Keratinocyte (primary cell): ENCODE data around the gene NTNG1. TPM values are rescaled to one million over a fixed set of nuclear protein-coding genes. Genes with fewer than 3 reads are reported as not detected.

Source experiments
- DNase-seq: peaks from one replicate; pipeline ENCODE4 v3.0.0-alpha.2; 2011; ENCODE audit warnings: low read depth, missing footprints, low spot score
- FAIRE-seq: peaks from 2 replicates; lab custom pipeline; 2011; peaks lifted over from hg19 to GRCh38; lab: Jason Lieb, UNC
- H2AFZ ChIP-seq: 2 replicates; pipeline ENCODE4 v1.6.0; 2012; ENCODE audit warnings: low read length, control low read depth, inconsistent platforms; ENCODE audit not compliant: control insufficient read depth
- H3K27ac ChIP-seq: 2 replicates; pipeline ENCODE4 v1.5.1; 2011; ENCODE audit warnings: low read length; ENCODE audit not compliant: control insufficient read depth, insufficient read depth
- H3K27me3 ChIP-seq: 3 replicates; pipeline ENCODE4 v1.6.0; 2011; ENCODE audit warnings: low read length; ENCODE audit not compliant: control insufficient read depth, insufficient read depth; ENCODE audit errors: extremely low read depth
- H3K36me3 ChIP-seq, 2 experiments: 2 replicates in 1 of 2; 3 replicates in 1 of 2; pipeline ENCODE4 v1.5.1; 2011; ENCODE audit warnings: low read length in 2 of 2, mild to moderate bottlenecking in 1 of 2; ENCODE audit not compliant: control insufficient read depth in 2 of 2, insufficient read depth in 2 of 2; ENCODE audit errors: extremely low read depth in 1 of 2
- H3K4me1 ChIP-seq: 3 replicates; pipeline ENCODE4 v1.5.1; 2011; ENCODE audit warnings: low read length; ENCODE audit not compliant: control insufficient read depth, insufficient read depth; ENCODE audit errors: extremely low read depth
- H3K4me2 ChIP-seq: 3 replicates; pipeline ENCODE4 v1.6.0; 2011; ENCODE audit warnings: low read depth, low read length; ENCODE audit not compliant: control insufficient read depth, insufficient read depth; ENCODE audit errors: extremely low read depth
- H3K4me3 ChIP-seq, 3 experiments: fragments of 200-600 bp in 1 of 3; sonication (generic) in 1 of 3; 2 replicates in 2 of 3; 3 replicates in 1 of 3; pipeline ENCODE4 v1.5.1; 2011 to 2016; ENCODE audit warnings: low read length in 3 of 3, mild to moderate bottlenecking in 3 of 3, control low read depth in 2 of 3, inconsistent platforms in 1 of 3, low read depth in 1 of 3, mixed read lengths in 1 of 3, mixed run types in 1 of 3, moderate library complexity in 1 of 3; ENCODE audit not compliant: control insufficient read depth in 2 of 3, insufficient read depth in 2 of 3; ENCODE audit errors: extremely low read depth in 1 of 3
- H3K79me2 ChIP-seq: 2 replicates; pipeline ENCODE4 v1.6.0; 2012; ENCODE audit warnings: low read length; ENCODE audit not compliant: control insufficient read depth, insufficient read depth
- H3K9ac ChIP-seq: 3 replicates; pipeline ENCODE4 v1.6.0; 2011; ENCODE audit warnings: low read length; ENCODE audit not compliant: control insufficient read depth, insufficient read depth; ENCODE audit errors: extremely low read depth
- H3K9me1 ChIP-seq: 3 replicates; pipeline ENCODE4 v1.6.0; 2011; ENCODE audit warnings: low read length; ENCODE audit not compliant: control insufficient read depth, insufficient read depth; ENCODE audit errors: extremely low read depth
- H3K9me3 ChIP-seq: 2 replicates; pipeline ENCODE4 v1.5.1; 2012; ENCODE audit warnings: low read depth, low read length; ENCODE audit not compliant: control insufficient read depth
- H4K20me1 ChIP-seq: 3 replicates; pipeline ENCODE4 v1.6.0; 2011; ENCODE audit warnings: low read length; ENCODE audit not compliant: control insufficient read depth, insufficient read depth; ENCODE audit errors: extremely low read depth
- EZH2 ChIP-seq: IDR thresholded peaks from one replicate; pipeline ENCODE4 v1.6.1; 2012; ENCODE audit warnings: inconsistent platforms, mild to moderate bottlenecking, low read length, moderate library complexity
- dilution Hi-C: fragments of 300-500 bp; cut with MboI; formaldehyde crosslinking; loops from one replicate; pipeline ENCODE4 v1.7.0; 2020; ENCODE audit warnings: low sequenced_read_pairs; ENCODE audit not compliant: extremely low pct_ligation_motif_present
- polyA plus RNA-seq, 5 experiments: library from polyadenylated mRNA; depleted of rRNA in 3 of 5; stranded (reverse) in 3 of 5; stranded (forward) in 1 of 5; unstranded in 1 of 5; fragments of >200 nt; gene quantifications; 1 replicate in 1 of 5; 2 replicates in 3 of 5; 3 replicates in 1 of 5; pipeline versions ENCODE4 v1.2.1 to v1.2.3, GENCODE V29; 2011 to 2012; ENCODE audit warnings: missing spikeins in 2 of 5, low read depth in 1 of 5, low replicate concordance in 1 of 5
- TF ChIP-seq, protein P1 (sequence below), 3 experiments: IDR thresholded peaks in 1 of 3; conservative IDR thresholded peaks in 1 of 3; optimal IDR thresholded peaks in 1 of 3; 2 replicates in 2 of 3; 3 replicates in 1 of 3; pipeline versions ENCODE3 to v1.5.1; 2011; ENCODE audit warnings: low read length in 3 of 3, mild to moderate bottlenecking in 3 of 3, moderate library complexity in 2 of 3, control low read depth in 1 of 3, inconsistent platforms in 1 of 3; ENCODE audit not compliant: insufficient read depth in 2 of 3; ENCODE audit errors: extremely low read depth in 1 of 3

The NTNG1 gene
- polyA plus RNA-seq, 1 donor (not counting 4 experiments of a cell fraction or from before 2014, with no cell fraction given) = 8.1 TPM

DNA sequence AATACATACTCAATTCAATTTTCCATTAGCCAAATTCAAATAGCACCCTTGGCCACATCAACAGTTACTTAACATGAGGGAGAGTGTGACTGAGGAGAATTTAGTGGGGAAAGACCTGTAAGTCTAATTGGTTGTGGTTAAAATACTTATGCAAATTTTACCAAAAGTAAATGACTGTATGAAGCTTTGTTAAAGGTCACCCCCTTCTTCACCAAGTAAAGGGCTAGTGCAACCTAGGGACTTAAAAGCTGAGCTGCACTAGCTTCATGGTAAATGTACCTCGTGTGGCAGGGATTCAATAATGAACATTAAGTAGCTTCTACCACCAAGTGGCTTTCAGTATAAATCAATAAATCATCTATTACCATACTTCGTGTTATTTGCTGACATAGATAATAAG lies 372.0 kb downstream of the NTNG1 start:
- Histone ChIP-seq H3K4me2 (no peak overlapping the region), H3K9me1 (no peaks in the 10 kb centered on the region), H2AFZ (no peak overlapping the region), H3K27me3 (no peaks in the 10 kb centered on the region), H4K20me1 (no peaks in the 10 kb centered on the region), H3K27ac (no peak overlapping the region), H3K9me3 (no peaks in the 10 kb centered on the region), H3K4me3 (no peak overlapping the region), H3K36me3 (no peaks in the 10 kb centered on the region), H3K4me1 (no peaks in the 10 kb centered on the region), H3K9ac (no peak overlapping the region), H3K79me2 (no peaks in the 10 kb centered on the region)
- dilution Hi-C loops = no loop called here
- DNase-seq (no peak), FAIRE-seq (no peak)
- TF ChIP-seq EZH2 = no peak
- TF ChIP-seq, protein P1, sequence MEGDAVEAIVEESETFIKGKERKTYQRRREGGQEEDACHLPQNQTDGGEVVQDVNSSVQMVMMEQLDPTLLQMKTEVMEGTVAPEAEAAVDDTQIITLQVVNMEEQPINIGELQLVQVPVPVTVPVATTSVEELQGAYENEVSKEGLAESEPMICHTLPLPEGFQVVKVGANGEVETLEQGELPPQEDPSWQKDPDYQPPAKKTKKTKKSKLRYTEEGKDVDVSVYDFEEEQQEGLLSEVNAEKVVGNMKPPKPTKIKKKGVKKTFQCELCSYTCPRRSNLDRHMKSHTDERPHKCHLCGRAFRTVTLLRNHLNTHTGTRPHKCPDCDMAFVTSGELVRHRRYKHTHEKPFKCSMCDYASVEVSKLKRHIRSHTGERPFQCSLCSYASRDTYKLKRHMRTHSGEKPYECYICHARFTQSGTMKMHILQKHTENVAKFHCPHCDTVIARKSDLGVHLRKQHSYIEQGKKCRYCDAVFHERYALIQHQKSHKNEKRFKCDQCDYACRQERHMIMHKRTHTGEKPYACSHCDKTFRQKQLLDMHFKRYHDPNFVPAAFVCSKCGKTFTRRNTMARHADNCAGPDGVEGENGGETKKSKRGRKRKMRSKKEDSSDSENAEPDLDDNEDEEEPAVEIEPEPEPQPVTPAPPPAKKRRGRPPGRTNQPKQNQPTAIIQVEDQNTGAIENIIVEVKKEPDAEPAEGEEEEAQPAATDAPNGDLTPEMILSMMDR (optimal IDR thresholded peaks at IDR 0.05 in 1 of 3, IDR thresholded peaks at IDR 0.05 in 1 of 3, conservative IDR thresholded peaks at IDR 0.05 in 1 of 3; ENCODE audit: extremely low read depth in 1 of 3, insufficient read depth in 2 of 3, low read length in 3 of 3) = no peak

- H4K20me1 ChIP-seq = no peaks in the 10 kb centered on the region
- H3K9me1 ChIP-seq = no peaks in the 10 kb centered on the region
- H3K4me3 ChIP-seq = no peak overlapping the region
- DNase-seq = no peak
- FAIRE-seq = no peak
- H3K27me3 ChIP-seq = no peaks in the 10 kb centered on the region
- dilution Hi-C loops = no loop called here
- H3K9ac ChIP-seq = no peak overlapping the region
- no peaks in the 10 kb centered on the region for H3K79me2 ChIP-seq
- H3K4me2 ChIP-seq = no peak overlapping the region
- no peak overlapping the region for H2AFZ ChIP-seq
- H3K4me1 ChIP-seq = no peaks in the 10 kb centered on the region
- H3K9me3 ChIP-seq = no peaks in the 10 kb centered on the region
- TF ChIP-seq, protein P1 (optimal IDR thresholded peaks at IDR 0.05 in 1 of 3, IDR thresholded peaks at IDR 0.05 in 1 of 3, conservative IDR thresholded peaks at IDR 0.05 in 1 of 3; ENCODE audit: extremely low read depth in 1 of 3, insufficient read depth in 2 of 3, low read length in 3 of 3) = no peak
- TF ChIP-seq EZH2 = no peak
- no peaks in the 10 kb centered on the region for H3K36me3 ChIP-seq
- H3K27ac ChIP-seq = no peak overlapping the region
These were observed 374.0 kb downstream of the NTNG1 start for GRCh38 chr1:107514841-107515240.
